HUDEP-2 (cell line): Measurements from ENCODE around the gene SSR1.
A peak's percentile ranks its signal among the peaks of the same experiment; 100 is the strongest.
"Not testable (repeated sequence)": the region's sequence is repeated elsewhere in the genome, so short reads cannot be mapped to it uniquely, and the experiment has no call there.

Experiments used
- DNase-seq, 76 experiments: peaks; one replicate each; lab custom pipeline; 2025; ENCODE audit not compliant: unreplicated experiment in 76 of 76; lab: John Stamatoyannopoulos, UW

Gene SSR1

DNA sequence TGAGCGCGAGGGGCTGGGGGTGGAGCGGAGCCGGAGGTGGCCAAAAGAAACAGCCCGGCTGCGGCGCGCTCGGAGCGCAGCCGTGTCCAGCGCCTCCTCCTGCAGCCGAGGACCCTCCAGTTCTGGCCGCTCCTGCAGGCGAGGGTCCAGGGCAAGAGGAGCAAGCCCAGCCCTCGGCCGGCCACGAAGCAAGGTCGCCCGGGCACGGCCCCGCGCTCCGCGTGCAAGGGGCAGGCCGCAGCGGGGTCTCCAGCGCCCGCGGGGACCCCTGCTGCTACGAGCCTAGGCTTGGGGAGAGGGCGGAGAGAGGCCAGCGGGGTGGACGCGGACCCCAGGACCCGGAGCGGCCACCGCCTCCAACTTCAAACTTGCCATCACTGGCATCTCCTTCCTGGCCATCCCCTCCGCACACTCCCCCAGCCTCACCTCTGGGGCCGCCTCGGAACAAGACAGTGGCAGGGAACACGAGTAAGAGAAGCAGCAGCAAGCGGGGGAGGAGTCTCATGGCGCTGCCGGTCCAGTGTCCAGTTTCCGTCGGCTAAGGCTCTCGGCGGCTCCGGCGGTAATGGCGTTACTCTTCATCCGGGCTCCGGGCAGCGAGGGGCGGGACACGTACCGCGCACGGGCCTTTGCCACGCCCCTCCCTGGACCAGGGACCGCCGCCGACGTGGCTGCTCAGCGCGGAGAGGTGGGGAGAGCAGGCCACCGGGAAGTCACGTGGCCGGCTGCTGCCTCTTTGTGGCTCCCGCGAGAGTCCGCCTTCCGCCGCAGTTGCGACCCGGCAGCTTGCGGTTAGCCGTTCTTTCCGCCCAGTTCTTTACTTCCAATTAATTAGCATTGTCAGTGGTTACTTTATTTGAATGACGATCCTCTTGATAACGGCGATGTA is at the start of gene SSR1:
TSS of gene SSR1 (minus strand) at position 584 of the 889 bp plus-strand sequence. CDS start at position 505, 79 bp downstream.
- DNase-seq, result peak; percentile 59 to 99 (median 96)

DNA sequence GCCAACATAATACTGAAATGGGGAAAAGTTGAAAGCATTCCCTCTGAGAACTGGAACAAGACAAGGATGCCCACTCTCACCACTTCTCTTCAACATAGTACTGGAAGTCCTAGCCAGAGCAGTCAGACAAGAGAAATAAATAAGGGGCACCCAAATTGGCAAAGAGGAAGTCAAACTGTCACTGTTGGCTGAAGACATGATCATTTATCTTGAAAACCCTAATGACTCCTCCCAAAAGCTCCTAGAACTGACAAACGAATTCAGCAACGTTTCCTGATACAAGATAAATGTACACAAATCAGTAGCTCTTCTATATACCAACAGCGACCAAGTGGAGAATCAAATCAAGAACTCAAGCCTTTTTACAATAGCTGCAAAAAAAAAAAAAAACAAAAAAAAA is 38.9 kb upstream of the SSR1 start:
- DNase-seq, result peak in 13 of 76 experiments; percentile 8 to 63 (median 33)

DNA sequence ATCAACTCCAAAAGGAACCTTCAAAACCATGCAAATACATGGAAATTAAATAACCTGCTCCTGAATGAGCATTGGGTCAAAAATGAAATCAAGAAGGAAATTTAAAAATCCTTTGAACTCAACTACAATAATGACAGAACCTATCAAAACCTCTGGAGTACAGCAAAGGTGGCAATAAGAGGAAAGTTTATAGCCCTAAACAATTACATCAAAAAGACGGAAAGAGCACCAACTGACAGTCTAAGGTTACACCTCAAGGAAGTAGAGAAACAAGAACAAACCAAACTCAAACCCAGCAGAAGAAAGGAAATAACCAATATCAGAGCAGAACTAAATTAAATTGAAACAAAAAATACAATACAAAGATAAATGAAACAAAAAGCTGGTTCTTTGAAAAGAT is 37.6 kb upstream of the SSR1 start:
- DNase-seq, result not testable (repeated sequence)

DNA sequence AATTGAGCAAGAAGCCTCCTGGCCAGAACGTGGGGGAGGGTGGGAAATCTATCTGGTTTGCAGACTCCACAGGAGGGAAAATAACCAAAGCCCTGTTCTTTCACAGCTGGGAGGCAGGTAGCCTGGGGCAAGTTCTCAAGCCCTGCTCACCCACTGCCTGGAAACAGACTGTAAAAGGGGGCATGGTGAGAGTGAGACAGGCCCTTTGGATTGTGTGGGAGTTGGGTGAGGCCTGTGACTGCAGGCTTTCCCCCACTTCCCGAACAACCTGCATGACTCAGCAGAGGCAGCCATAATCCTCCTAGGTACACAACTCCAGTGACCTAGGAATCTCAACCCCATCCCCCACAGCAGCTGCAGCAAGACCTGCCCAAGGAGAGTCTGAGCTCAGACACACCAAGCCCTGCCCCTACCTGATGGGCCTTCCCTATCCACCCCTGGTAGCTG is 34.6 kb upstream of the SSR1 start:
- DNase-seq, result not testable (repeated sequence)

DNA sequence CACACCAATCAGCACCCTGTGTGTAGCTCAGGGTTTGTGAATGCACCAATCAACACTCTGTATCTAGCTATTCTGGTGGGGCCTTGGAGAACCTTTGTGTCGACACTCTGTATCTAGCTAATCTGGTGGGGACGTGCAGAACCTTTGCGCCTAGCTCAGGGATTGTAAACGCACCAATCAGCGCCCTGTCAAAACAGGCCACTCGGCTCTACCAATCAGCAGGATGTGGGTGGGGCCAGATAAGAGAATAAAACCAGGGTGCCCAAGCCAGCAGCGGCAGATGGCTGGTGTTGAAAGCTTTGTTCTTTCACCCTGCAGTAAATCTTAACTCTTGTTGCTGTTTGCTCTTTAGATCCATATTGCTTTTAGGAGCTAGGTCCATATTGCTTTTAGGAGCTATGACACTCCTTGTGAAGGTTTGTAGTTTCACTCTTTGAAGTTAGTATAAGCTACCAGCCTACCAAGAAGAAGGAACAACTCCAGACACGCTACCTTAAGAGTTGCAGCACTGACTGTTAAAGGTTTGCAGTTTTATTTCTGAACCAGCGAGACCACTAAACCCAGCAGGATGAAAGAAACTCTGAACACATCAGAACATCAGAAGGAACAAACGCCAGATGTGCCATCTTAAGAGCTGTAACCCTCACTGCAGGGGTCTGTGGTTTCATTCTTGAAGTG is 31.9 kb upstream of the SSR1 start:
- DNase-seq, result not testable (repeated sequence)

DNA sequence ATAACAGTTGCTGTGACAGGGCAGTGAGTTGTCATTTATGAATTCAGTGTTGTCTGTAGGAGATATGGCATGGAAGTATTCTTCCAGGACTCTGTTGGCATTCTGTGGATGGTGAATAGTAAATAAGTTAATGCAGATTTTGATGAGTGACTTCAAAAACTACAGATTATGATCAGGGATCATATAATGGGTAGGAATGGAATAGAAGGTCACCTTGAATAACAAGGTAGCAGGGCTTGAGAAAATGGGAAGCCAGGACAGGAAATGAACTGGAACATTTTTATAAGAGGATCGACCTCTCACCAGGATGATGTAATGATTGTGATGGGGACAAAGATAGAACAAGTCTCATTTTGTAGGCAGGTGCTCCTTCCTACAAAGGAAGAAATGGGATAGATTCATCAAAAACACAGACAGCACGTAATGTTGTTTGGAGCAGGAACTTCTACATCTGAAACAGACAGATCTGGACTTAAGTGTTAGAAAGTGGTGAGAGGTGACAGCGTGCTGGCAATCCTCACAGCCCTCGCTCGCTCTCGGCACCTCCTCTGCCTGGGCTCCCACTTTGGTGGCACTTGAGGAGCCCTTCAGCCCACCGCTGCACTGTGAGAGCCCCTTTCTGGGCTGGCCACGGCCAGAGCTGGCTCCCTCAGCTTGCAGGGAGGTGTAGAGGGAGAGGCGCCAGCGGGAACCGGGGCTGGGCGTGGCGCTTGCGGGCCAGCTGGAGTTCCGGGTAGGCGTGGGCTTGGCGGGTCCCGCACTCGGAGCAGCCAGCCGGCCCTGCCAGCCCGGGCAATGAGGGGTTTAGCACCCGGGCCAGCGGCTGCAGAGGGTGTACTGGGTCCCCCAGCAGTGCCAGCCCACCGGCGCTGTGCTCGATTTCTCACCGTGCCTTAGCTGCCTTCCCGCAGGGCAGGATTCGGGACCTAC is 30.8 kb upstream of the SSR1 start:
- no peak for DNase-seq

DNA sequence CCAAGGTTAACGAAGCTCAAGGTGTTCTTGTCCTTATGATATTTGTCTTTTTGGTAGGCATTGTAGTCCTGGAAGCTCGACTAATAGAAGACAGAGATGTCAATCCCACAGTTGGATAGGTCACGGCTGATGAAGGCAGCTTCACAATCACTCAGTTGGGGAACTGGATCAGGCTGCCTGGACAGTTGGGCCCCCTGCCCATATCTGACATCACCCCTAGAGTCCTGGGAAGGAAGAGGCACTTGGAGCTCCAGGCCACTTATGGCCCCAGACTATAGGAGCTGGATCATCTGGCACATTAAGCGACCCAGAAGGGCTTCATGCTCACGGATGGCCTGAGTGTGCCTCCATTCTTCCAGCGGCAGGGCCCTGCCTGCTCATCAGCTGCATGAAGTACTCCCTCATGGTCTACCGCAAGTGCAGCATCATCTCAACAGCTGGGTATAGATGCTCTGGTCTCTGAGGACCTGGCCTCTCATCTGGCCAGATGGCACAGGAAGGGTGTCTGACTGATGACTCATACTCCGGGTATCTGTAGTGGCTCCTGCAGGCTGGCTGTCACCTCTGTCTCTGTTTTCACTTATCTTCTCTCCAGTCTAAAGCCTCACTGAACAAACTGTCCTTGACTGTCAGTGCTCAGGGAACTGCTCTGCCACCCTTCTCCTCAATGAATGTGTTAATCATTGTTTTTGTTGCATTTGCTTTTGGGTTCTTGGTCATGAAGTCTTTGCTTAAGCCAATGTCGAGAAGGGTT is 29.2 kb upstream of the SSR1 start:
- DNase-seq, result peak in 57 of 76 experiments; percentile 9 to 77 (median 40)

DNA sequence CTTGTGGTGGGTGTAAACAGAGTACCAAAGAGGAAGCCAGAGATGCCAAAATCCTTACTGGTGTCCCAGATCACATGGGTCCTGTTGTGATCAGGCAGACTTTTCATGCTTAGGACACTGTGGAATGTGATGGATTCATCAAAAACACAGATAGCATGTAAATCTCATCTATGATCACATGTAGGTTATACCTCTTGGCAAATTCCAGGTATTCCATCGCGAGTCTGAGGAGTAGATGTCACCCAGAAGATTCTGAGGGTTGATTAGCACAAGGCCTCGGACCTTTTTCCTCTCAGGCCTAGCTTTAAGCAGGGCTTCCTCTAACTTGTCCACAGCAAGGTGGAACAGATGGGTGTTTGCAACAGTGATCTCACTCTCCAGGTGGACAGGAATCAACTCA is 28.3 kb upstream of the SSR1 start:
- DNase-seq, result no peak

DNA sequence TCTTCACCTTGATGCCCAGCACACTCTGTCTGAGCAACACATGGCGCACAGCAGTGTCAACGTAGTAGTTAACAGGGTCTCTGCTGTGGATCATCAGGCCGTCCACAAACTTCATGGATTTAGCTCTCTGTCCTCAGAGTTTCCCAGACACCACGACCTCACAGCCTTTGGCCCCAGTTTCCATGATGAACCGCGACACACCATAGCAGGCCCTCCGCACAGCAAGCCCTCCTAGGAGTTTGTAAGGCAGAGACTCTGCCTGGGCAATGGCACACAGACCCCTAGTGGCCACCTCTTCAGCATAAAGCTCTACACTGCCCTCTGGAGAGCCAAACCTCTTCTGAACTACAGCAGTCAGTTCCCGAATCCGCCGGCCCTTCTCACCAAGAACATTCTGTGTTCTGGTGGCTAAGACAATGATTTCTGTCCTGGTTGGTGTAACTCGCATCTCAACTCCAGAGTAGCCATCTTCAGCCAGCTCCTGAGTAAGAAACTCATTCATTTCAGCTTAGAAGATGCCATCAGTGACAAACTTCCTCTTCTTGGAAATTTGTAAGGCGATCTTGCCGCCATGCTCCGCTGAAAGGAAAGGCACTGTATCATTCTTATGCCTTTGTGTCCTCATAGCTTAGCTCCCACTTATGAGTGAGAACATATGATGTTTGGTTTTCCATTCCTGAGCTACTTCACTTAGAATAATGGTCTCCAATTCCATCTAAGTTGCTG is 26.2 kb upstream of the SSR1 start:
- peak in 23 of 76 experiments; percentile 7 to 63 (median 27) for DNase-seq

DNA sequence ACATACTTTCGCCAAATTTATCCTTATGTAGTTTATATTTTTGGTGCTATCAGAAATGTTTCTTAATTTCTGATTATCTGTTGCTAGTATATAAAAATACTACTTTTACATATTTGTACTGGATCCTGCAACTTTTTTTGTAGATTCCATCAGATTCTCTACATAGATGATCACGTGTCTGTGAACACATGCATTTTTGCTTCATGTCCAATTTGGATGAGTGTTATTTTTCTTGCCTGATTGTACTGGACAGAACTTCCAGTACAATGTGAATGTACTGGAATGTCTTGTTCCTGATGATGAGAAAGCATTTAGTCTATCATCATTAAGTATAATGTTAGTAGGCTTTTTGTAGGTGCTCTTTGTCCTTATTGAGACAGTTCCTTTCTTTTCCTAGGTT is 25.0 kb upstream of the SSR1 start:
- no peak for DNase-seq

DNA sequence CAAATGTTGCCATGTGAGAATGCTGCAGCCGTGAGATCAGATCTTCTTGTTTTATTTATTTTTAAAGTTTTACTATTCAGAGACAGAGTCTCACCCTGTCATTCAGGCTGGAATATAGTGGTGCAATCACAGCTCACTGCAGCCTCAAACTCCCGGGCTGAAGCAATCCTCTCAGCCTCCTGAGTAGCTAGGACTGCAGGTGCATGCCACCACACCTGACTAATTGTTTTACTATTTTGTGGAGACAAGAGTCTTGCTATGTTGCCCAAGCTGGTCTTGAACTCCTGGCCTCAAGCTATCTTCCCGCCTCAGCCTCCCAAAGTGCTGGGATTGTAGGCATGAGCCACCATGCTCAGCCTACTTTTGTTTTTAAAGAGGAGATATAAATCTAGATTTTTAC is 22.5 kb upstream of the SSR1 start:
- DNase-seq, result no peak

DNA sequence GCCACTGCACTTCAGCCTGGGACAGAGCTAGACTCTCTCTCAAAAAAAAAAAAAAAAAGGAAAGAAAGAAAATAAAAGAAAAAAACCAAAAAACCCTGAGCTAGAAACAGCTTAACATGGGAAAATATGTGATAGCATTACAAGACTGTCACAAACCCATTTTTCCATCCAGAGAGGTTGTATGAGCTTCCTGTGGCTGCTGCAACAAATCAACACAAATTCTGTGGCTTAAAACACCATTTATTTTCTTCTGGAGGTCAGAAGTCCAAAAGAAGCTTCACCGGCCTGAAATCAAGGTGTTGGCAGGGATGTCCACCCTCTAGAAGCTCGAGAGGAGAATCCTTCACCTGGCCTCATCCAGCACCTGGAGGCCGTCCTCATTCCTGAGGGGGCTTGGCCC is 21.7 kb upstream of the SSR1 start:
- DNase-seq, result no peak

DNA sequence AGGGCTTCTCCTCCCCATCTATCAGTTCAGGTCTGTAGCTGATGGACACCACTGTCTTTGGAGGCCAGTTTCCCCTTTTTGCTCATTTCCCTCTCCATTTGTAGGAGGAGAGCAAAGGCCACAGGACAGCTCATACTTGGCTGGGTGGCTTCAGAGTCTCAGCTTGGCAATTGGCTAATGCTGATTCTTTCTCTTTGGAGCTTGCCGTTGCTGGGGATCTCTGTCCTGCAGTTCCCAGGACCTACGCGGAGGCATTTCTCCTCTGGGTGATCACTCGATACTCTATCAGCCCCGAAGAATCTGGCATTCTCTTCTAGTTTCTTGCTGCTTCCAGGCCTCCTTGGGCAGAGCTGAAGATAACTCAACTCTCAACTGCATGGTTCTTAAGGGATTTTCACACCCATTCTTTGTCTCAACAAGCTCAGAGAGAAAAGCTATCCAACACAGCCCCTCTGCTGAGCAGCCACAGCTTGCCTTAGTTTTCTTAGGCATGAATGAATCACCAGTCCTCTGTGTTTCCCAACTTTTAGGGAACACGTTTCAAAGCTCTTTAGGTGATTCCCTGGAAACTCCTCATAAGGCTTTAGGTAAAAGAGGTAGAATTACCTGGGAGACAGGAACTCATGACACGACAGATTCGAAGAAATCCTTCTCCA is 19.2 kb upstream of the SSR1 start:
- no peak for DNase-seq

DNA sequence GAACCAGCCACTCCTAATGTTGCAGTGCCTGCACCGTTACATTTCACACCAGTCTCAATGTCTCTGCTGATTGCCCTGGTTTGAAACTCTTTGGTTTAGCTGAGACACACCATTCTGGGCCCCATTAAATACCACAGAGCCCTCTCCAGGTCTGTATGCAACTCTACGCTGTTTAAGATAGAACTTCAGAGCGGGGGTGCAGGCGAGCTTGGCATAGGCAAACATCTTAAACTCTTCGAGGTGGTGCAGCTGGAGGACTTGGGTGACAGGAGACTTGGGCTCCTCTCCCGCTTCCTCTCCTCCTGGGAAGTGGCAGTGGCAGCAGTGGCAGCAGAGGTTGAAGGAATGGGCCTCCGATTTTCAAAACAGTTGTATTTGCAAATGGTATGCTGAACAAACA is 18.5 kb upstream of the SSR1 start:
- DNase-seq, result no peak

DNA sequence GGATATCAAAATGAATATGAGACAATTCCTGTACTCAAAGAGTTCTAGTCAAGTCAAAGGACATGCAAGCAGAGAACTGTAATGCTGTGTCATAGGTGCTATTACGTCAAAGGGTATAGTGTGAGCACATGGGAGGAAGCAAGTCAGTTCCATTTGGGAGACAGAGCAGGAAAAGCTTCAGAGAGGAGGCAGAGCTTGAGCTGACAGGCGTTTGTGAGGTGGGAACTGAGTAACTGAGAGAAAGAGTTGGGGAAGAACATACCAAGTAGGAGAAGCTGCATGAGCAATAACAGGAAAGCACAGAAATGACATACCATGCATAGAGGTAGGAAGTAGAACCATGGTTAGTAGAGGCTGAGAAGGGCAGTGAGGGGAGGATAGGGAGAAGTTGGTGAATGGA is 15.2 kb upstream of the SSR1 start:
- no peak for DNase-seq

DNA sequence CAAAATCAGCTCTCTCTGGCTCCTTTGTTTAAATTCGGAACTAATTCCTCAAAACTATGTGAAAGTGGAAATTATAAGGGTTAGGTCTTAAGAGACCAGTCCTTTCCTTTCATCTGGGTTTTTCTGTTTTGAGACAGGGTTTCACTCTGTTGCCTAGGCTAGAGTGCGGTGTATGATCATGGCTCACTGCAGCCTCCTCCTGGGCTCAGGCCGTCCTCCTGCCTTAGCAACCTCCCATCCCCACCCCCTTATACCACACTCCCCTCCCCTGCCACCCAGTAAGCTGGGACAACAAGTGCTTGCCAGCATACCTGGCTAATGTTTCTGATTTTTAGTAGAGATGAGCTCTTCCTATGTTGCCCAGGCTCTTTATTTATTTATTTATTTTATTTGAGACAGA is 12.8 kb upstream of the SSR1 start:
- no peak for DNase-seq

DNA sequence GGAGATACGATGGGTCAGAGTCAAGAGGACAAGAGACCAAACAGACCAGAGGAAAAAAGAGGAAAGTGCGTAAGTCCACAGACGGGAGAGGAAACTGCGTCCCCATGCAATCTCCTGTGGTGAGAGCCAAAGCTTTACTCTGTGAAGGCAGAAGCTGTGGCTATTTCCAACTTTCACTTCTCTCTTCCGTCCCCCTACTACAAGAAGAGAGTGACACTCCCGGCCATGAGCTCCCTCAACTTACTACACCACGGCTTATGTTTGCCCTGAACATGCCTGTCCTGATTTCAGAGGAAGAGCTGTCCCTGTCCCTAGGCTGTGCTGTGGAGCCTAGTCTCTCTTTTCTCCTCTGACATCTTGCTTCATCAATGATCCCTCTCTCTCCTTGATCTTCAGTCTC is 11.5 kb upstream of the SSR1 start:
- no peak for DNase-seq

DNA sequence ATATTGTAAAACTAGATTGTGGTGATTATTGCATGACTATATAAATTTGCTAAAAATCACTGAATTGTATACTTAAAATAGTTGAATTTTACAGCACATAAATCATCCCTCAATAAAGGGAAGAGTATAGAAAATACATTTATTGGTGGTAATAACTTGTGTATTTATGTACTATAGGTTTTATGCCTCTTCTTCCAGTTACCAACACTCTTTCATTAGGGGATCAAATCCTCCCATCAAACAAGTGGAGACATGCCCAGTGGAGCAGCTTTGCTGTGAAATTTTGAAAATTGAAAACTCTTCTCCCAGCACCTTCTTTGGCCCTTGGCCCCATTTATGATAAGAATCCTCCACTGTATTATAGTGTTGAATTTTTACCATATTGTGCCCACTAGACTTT is 10.1 kb upstream of the SSR1 start:
- no peak for DNase-seq

DNA sequence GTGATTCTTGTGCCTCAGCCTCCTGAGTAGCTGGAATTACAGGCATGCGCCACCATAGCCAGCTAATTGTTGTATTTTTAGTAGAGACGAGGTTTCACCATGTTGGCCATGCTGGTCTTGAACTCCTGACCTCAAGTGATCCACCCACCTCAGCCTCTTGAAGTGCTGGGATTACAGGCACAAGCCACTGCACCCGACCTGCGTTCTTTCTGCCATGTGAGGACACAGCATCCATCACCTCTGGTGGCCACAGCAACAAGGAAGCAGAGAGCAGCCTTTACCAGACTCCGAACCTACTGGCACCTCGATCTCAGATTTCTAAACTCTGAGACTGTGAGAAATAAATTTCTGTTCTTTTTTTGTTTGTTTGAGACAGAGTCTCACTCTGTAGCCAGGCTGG is 8.9 kb upstream of the SSR1 start:
- not testable (repeated sequence) for DNase-seq
